ENCODE measurements around the gene AEBP1.

The AEBP1 gene

GRCh38 chr7:44068054-44068453 is 36.1 kb upstream of the AEBP1 start:
- H3K27me3 ChIP-seq (ENCODE audit: control insufficient read depth, insufficient read depth, low read length) = peaks cover 17% of the 10 kb centered on the region; the same call in 1 of the 2 replicates
- H3K27ac ChIP-seq (ENCODE audit: low read depth, low read length) = no peak overlapping the region

GRCh38 chr7:44071726-44072363 is 32.3 kb upstream of the AEBP1 start:
- Histone ChIP-seq H3K9ac (ENCODE audit: low read length) (no peak overlapping the region), H3K4me1 (ENCODE audit: control insufficient read depth, insufficient read depth, low read length) (no peaks in the 10 kb centered on the region), H3K4me3 (ENCODE audit: low read depth, low read length) (no peak overlapping the region), H3K27ac (ENCODE audit: low read depth, low read length) (no peak overlapping the region), H3K9me3 (ENCODE audit: control insufficient read depth, insufficient read depth, low read depth, low read length) (no peaks in the 10 kb centered on the region), H3K36me3 (ENCODE audit: control insufficient read depth, insufficient read depth, low read length) (peaks cover 38% of the 10 kb centered on the region), H3K27me3 (ENCODE audit: control insufficient read depth, insufficient read depth, low read length) (peaks cover 16% of the 10 kb centered on the region; the same call in 1 of the 2 replicates)

More at GRCh38 chr7:44068054-44068453, 36.1 kb upstream of the AEBP1 start:
- no peak overlapping the region for H3K9ac ChIP-seq (ENCODE audit: low read length)
- H3K4me1 ChIP-seq (ENCODE audit: control insufficient read depth, insufficient read depth, low read length) = peaks cover 32% of the 10 kb centered on the region
- H3K4me3 ChIP-seq (ENCODE audit: low read depth, low read length) = no peak overlapping the region
- H3K9me3 ChIP-seq (ENCODE audit: control insufficient read depth, insufficient read depth, low read depth, low read length) = no peaks in the 10 kb centered on the region
- peaks cover 5% of the 10 kb centered on the region; the same call in 1 of the 2 replicates for H3K36me3 ChIP-seq (ENCODE audit: control insufficient read depth, insufficient read depth, low read length)

- Histone ChIP-seq H3K9me3 (ENCODE audit: control insufficient read depth, insufficient read depth, low read depth, low read length) (no peaks in the 10 kb centered on the region), H3K4me1 (ENCODE audit: control insufficient read depth, insufficient read depth, low read length) (no peaks in the 10 kb centered on the region), H3K9ac (ENCODE audit: low read length) (no peak overlapping the region), H3K36me3 (ENCODE audit: control insufficient read depth, insufficient read depth, low read length) (peaks cover 46% of the 10 kb centered on the region), H3K4me3 (ENCODE audit: low read depth, low read length) (no peak overlapping the region), H3K27ac (ENCODE audit: low read depth, low read length) (no peak overlapping the region), H3K27me3 (ENCODE audit: control insufficient read depth, insufficient read depth, low read length) (peaks cover 10% of the 10 kb centered on the region; the same call in 1 of the 2 replicates)
Observed at GRCh38 chr7:44072364-44073231, 31.5 kb upstream of the AEBP1 start.

GRCh38 chr7:44073664-44074348 is 30.3 kb upstream of the AEBP1 start:
- H3K9ac ChIP-seq (ENCODE audit: low read length) = no peak overlapping the region
- H3K27me3 ChIP-seq (ENCODE audit: control insufficient read depth, insufficient read depth, low read length) = no peaks in the 10 kb centered on the region
- no peaks in the 10 kb centered on the region for H3K4me1 ChIP-seq (ENCODE audit: control insufficient read depth, insufficient read depth, low read length)
- no peak overlapping the region for H3K27ac ChIP-seq (ENCODE audit: low read depth, low read length)
- no peaks in the 10 kb centered on the region for H3K9me3 ChIP-seq (ENCODE audit: control insufficient read depth, insufficient read depth, low read depth, low read length)
- no peak overlapping the region for H3K4me3 ChIP-seq (ENCODE audit: low read depth, low read length)
- H3K36me3 ChIP-seq (ENCODE audit: control insufficient read depth, insufficient read depth, low read length) = peaks cover 58% of the 10 kb centered on the region

- no peak overlapping the region for H3K27ac ChIP-seq (ENCODE audit: low read depth, low read length)
- no peak overlapping the region for H3K4me3 ChIP-seq (ENCODE audit: low read depth, low read length)
- no peaks in the 10 kb centered on the region for H3K27me3 ChIP-seq (ENCODE audit: control insufficient read depth, insufficient read depth, low read length)
- H3K9me3 ChIP-seq (ENCODE audit: control insufficient read depth, insufficient read depth, low read depth, low read length) = no peaks in the 10 kb centered on the region
- H3K36me3 ChIP-seq (ENCODE audit: control insufficient read depth, insufficient read depth, low read length) = peaks cover 63% of the 10 kb centered on the region
- no peak overlapping the region for H3K9ac ChIP-seq (ENCODE audit: low read length)
- no peaks in the 10 kb centered on the region for H3K4me1 ChIP-seq (ENCODE audit: control insufficient read depth, insufficient read depth, low read length)
Observed at GRCh38 chr7:44074349-44074695, 29.8 kb upstream of the AEBP1 start.

GRCh38 chr7:44075296-44076075 is 28.7 kb upstream of the AEBP1 start:
- H3K9me3 ChIP-seq (ENCODE audit: control insufficient read depth, insufficient read depth, low read depth, low read length) = no peaks in the 10 kb centered on the region
- no peak overlapping the region for H3K4me3 ChIP-seq (ENCODE audit: low read depth, low read length)
- H3K27me3 ChIP-seq (ENCODE audit: control insufficient read depth, insufficient read depth, low read length) = no peaks in the 10 kb centered on the region
- H3K36me3 ChIP-seq (ENCODE audit: control insufficient read depth, insufficient read depth, low read length) = peaks cover 74% of the 10 kb centered on the region
- no peak overlapping the region for H3K9ac ChIP-seq (ENCODE audit: low read length)
- H3K4me1 ChIP-seq (ENCODE audit: control insufficient read depth, insufficient read depth, low read length) = no peaks in the 10 kb centered on the region
- H3K27ac ChIP-seq (ENCODE audit: low read depth, low read length) = no peak overlapping the region

GRCh38 chr7:44076101-44076895 is 27.8 kb upstream of the AEBP1 start:
- no peak overlapping the region for H3K4me3 ChIP-seq (ENCODE audit: low read depth, low read length)
- no peaks in the 10 kb centered on the region for H3K27me3 ChIP-seq (ENCODE audit: control insufficient read depth, insufficient read depth, low read length)
- H3K36me3 ChIP-seq (ENCODE audit: control insufficient read depth, insufficient read depth, low read length) = peaks cover 78% of the 10 kb centered on the region
- no peaks in the 10 kb centered on the region for H3K9me3 ChIP-seq (ENCODE audit: control insufficient read depth, insufficient read depth, low read depth, low read length)
- no peak overlapping the region for H3K9ac ChIP-seq (ENCODE audit: low read length)
- H3K4me1 ChIP-seq (ENCODE audit: control insufficient read depth, insufficient read depth, low read length) = no peaks in the 10 kb centered on the region
- no peak overlapping the region for H3K27ac ChIP-seq (ENCODE audit: low read depth, low read length)

- Histone ChIP-seq H3K9me3 (ENCODE audit: control insufficient read depth, insufficient read depth, low read depth, low read length) (no peaks in the 10 kb centered on the region), H3K36me3 (ENCODE audit: control insufficient read depth, insufficient read depth, low read length) (peaks cover 78% of the 10 kb centered on the region), H3K4me3 (ENCODE audit: low read depth, low read length) (no peak overlapping the region), H3K9ac (ENCODE audit: low read length) (no peak overlapping the region), H3K27me3 (ENCODE audit: control insufficient read depth, insufficient read depth, low read length) (no peaks in the 10 kb centered on the region), H3K4me1 (ENCODE audit: control insufficient read depth, insufficient read depth, low read length) (no peaks in the 10 kb centered on the region), H3K27ac (ENCODE audit: low read depth, low read length) (no peak overlapping the region)
Observed at GRCh38 chr7:44077061-44077460, 27.1 kb upstream of the AEBP1 start.

GRCh38 chr7:44077681-44078091 is 26.5 kb upstream of the AEBP1 start:
- Histone ChIP-seq H3K9me3 (ENCODE audit: control insufficient read depth, insufficient read depth, low read depth, low read length) (no peaks in the 10 kb centered on the region), H3K4me1 (ENCODE audit: control insufficient read depth, insufficient read depth, low read length) (no peaks in the 10 kb centered on the region), H3K9ac (ENCODE audit: low read length) (no peak overlapping the region), H3K4me3 (ENCODE audit: low read depth, low read length) (no peak overlapping the region), H3K27ac (ENCODE audit: low read depth, low read length) (no peak overlapping the region), H3K36me3 (ENCODE audit: control insufficient read depth, insufficient read depth, low read length) (peaks cover 77% of the 10 kb centered on the region), H3K27me3 (ENCODE audit: control insufficient read depth, insufficient read depth, low read length) (no peaks in the 10 kb centered on the region)

- Histone ChIP-seq H3K9me3 (ENCODE audit: control insufficient read depth, insufficient read depth, low read depth, low read length) (no peaks in the 10 kb centered on the region), H3K4me1 (ENCODE audit: control insufficient read depth, insufficient read depth, low read length) (no peaks in the 10 kb centered on the region), H3K27me3 (ENCODE audit: control insufficient read depth, insufficient read depth, low read length) (peaks cover 2% of the 10 kb centered on the region), H3K9ac (ENCODE audit: low read length) (no peak overlapping the region), H3K36me3 (ENCODE audit: control insufficient read depth, insufficient read depth, low read length) (peaks cover 68% of the 10 kb centered on the region), H3K4me3 (ENCODE audit: low read depth, low read length) (no peak overlapping the region), H3K27ac (ENCODE audit: low read depth, low read length) (no peak overlapping the region)
Observed at GRCh38 chr7:44078521-44078920, 25.6 kb upstream of the AEBP1 start.
